ENCODE data around the gene DHRS7B. TPM values are rescaled to one million over a fixed set of nuclear protein-coding genes. Genes with fewer than 3 reads are reported as not detected.

The DHRS7B gene
- total and polyA plus RNA-seq, 5 donors, result 27.1 to 39.7 (median 32.3) TPM

GRCh38 chr17:21157586-21158370 is 31.0 kb downstream of the DHRS7B start:
- Histone ChIP-seq H3K27me3 (ENCODE audit: control insufficient read depth, insufficient read depth) (no peaks in the 10 kb centered on the region), H3K9me3 (ENCODE audit: control insufficient read depth, low read length) (no peaks in the 10 kb centered on the region), H3K27ac (ENCODE audit: low read length) (no peak overlapping the region), H3K4me1 (ENCODE audit: control insufficient read depth, insufficient read depth, low read length) (peaks cover 4% of the 10 kb centered on the region), H3K4me3 (ENCODE audit: low read length) (no peak overlapping the region)
- DNase-seq (no peak), ATAC-seq (no peak)
- 76% methylated on average over 1 of the region's 1 CpG for WGBS
- intact Hi-C loops (cut with DNase I), result no loop called here

GRCh38 chr17:21160401-21160800 is 33.6 kb downstream of the DHRS7B start:
- no peak overlapping the region for H3K27ac ChIP-seq (ENCODE audit: low read length)
- ATAC-seq, result no peak
- DNase-seq, result no peak
- H3K4me1 ChIP-seq (ENCODE audit: control insufficient read depth, insufficient read depth, low read length), result peaks cover 6% of the 10 kb centered on the region
- no peaks in the 10 kb centered on the region for H3K27me3 ChIP-seq (ENCODE audit: control insufficient read depth, insufficient read depth)
- H3K9me3 ChIP-seq (ENCODE audit: control insufficient read depth, low read length), result no peaks in the 10 kb centered on the region
- no peak overlapping the region for H3K4me3 ChIP-seq (ENCODE audit: low read length)
- intact Hi-C loops (cut with DNase I), result loop anchor here in 1 of 4 donors (10.0 kb wide), 1 partner anchor 74 kb away; no protein-coding TSS in a partner anchor

- Histone ChIP-seq H3K4me3 (ENCODE audit: low read length) (no peak overlapping the region), H3K9me3 (ENCODE audit: control insufficient read depth, low read length) (no peaks in the 10 kb centered on the region), H3K27me3 (ENCODE audit: control insufficient read depth, insufficient read depth) (no peaks in the 10 kb centered on the region), H3K4me1 (ENCODE audit: control insufficient read depth, insufficient read depth, low read length) (peaks cover 6% of the 10 kb centered on the region), H3K27ac (ENCODE audit: low read length) (peak overlapping the region; percentile 61)
- DNase-seq (no peak), ATAC-seq (peak; percentile 50 to 57)
- intact Hi-C loops (cut with DNase I), result loop anchor here in 1 of 4 donors (10.0 kb wide), 1 partner anchor 73 kb away; no protein-coding TSS in a partner anchor
- WGBS, result 24% methylated on average over 7 of the region's 7 CpGs
Measured at GRCh38 chr17:21161498-21162393, 35.0 kb downstream of the DHRS7B start.

DNA sequence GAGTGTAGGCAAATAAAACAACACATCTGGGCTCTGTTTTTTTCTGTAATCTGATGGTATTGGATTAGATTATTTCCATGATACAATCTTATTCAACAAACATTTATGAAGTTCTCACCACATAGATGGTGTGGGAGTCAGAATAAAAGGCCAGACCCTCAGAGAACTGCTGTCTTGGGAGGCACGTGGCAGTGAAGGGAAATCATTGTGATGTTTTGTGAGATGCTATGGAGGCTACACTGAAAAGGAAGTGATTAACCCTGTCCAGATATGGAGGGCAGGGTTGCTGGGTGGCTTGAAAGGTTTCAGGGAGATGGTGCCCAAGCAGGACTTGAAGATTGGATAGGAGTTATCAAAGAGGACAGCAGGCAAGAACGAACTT is 35.6 kb downstream of the DHRS7B start:
- 41% methylated on average over 2 of the region's 2 CpGs for whole genome bisulfite sequencing
- Histone ChIP-seq H3K9me3 (ENCODE audit: control insufficient read depth, low read length) (no peaks in the 10 kb centered on the region), H3K4me1 (ENCODE audit: control insufficient read depth, insufficient read depth, low read length) (peaks cover 9% of the 10 kb centered on the region), H3K4me3 (ENCODE audit: low read length) (no peak overlapping the region), H3K27me3 (ENCODE audit: control insufficient read depth, insufficient read depth) (no peaks in the 10 kb centered on the region), H3K27ac (ENCODE audit: low read length) (peak overlapping the region; percentile 64)
- ATAC-seq (no peak), DNase-seq (no peak)
- intact Hi-C loops (cut with DNase I), result loop anchor here in 1 of 4 donors (10.0 kb wide), 1 partner anchor 72 kb away; no protein-coding TSS in a partner anchor

DNA sequence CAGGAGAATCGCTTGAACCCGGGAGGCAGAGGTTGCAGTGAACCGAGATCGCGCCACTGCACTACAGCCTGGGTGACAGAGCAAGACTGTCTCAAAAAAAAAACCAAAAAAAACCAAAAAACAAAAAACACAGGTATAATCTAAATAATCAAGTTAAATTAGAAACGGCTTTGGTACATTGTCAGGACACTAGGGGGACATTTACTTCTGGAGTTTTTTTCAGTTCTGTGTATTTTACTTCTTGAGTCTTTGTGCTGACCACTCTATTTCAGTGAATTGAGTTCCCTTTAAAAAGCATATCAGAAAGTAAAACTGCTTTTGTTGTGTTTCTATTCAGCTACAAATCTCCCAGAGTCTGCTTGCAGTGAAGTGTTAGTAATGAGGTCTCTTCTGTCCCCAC is 36.3 kb downstream of the DHRS7B start:
- H3K4me1 ChIP-seq (ENCODE audit: control insufficient read depth, insufficient read depth, low read length), result peaks cover 9% of the 10 kb centered on the region
- no peak overlapping the region for H3K27ac ChIP-seq (ENCODE audit: low read length)
- WGBS, result 94% methylated on average over 6 of the region's 6 CpGs
- ATAC-seq (no peak), DNase-seq (no peak)
- intact Hi-C loops (cut with DNase I), result loop anchor here in 1 of 4 donors (10.0 kb wide), 1 partner anchor 72 kb away; no protein-coding TSS in a partner anchor
- no peaks in the 10 kb centered on the region for H3K27me3 ChIP-seq (ENCODE audit: control insufficient read depth, insufficient read depth)
- no peaks in the 10 kb centered on the region for H3K9me3 ChIP-seq (ENCODE audit: control insufficient read depth, low read length)
- no peak overlapping the region for H3K4me3 ChIP-seq (ENCODE audit: low read length)

DNA sequence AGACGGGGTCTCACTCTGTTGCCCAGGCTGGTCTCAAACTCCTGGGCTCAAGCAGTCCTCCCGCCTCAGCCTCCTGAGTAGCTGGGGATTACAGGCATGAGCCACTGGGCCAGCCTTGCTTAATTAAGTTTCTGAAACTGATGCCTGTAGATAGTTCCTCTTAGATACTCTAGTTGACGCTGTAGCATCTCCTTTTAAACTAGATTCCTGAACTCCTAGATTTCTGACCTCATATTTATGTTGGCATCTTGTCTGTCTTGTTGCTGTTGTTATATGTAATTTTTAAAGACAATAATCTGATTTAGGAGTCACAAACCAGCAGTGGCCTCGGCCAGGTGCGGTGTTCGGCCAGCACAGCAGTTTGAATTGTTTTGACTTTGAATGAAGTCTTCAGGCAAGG is 37.5 kb downstream of the DHRS7B start:
- H3K27ac ChIP-seq (ENCODE audit: low read length), result no peak overlapping the region
- WGBS, result 94% methylated on average over 6 of the region's 6 CpGs
- ATAC-seq (no peak), DNase-seq (no peak)
- H3K4me1 ChIP-seq (ENCODE audit: control insufficient read depth, insufficient read depth, low read length), result peaks cover 11% of the 10 kb centered on the region
- no peaks in the 10 kb centered on the region for H3K9me3 ChIP-seq (ENCODE audit: control insufficient read depth, low read length)
- intact Hi-C loops (cut with DNase I), result loop anchor here in 1 of 4 donors (10.0 kb wide), 1 partner anchor 71 kb away; no protein-coding TSS in a partner anchor
- no peak overlapping the region for H3K4me3 ChIP-seq (ENCODE audit: low read length)
- H3K27me3 ChIP-seq (ENCODE audit: control insufficient read depth, insufficient read depth), result no peaks in the 10 kb centered on the region

- Histone ChIP-seq H3K27ac (ENCODE audit: low read length) (no peak overlapping the region), H3K27me3 (ENCODE audit: control insufficient read depth, insufficient read depth) (no peaks in the 10 kb centered on the region), H3K4me3 (ENCODE audit: low read length) (no peak overlapping the region), H3K4me1 (ENCODE audit: control insufficient read depth, insufficient read depth, low read length) (peaks cover 14% of the 10 kb centered on the region), H3K9me3 (ENCODE audit: control insufficient read depth, low read length) (no peaks in the 10 kb centered on the region)
- ATAC-seq, result no peak
- intact Hi-C loops (cut with DNase I), result loop anchor here in 1 of 4 donors (10.0 kb wide), 1 partner anchor 70 kb away; no protein-coding TSS in a partner anchor
- WGBS, result 59% methylated on average over 5 of the region's 5 CpGs
- no peak for DNase-seq
Measured at GRCh38 chr17:21164620-21165019, 37.9 kb downstream of the DHRS7B start.

GRCh38 chr17:21165922-21166594 is 39.3 kb downstream of the DHRS7B start:
- Histone ChIP-seq H3K27ac (ENCODE audit: low read length) (peak overlapping the region; percentile 87), H3K9me3 (ENCODE audit: control insufficient read depth, low read length) (no peaks in the 10 kb centered on the region), H3K4me3 (ENCODE audit: low read length) (no peak overlapping the region), H3K4me1 (ENCODE audit: control insufficient read depth, insufficient read depth, low read length) (peaks cover 16% of the 10 kb centered on the region), H3K27me3 (ENCODE audit: control insufficient read depth, insufficient read depth) (no peaks in the 10 kb centered on the region)
- ATAC-seq (peak; percentile 76 to 78), DNase-seq (peak; percentile 69 to 85 (median 84))
- WGBS, result 61% methylated on average over 11 of the region's 11 CpGs
- intact Hi-C loops (cut with DNase I), result loop anchor here in 1 of 4 donors (10.0 kb wide), 1 partner anchor 69 kb away; no protein-coding TSS in a partner anchor

DNA sequence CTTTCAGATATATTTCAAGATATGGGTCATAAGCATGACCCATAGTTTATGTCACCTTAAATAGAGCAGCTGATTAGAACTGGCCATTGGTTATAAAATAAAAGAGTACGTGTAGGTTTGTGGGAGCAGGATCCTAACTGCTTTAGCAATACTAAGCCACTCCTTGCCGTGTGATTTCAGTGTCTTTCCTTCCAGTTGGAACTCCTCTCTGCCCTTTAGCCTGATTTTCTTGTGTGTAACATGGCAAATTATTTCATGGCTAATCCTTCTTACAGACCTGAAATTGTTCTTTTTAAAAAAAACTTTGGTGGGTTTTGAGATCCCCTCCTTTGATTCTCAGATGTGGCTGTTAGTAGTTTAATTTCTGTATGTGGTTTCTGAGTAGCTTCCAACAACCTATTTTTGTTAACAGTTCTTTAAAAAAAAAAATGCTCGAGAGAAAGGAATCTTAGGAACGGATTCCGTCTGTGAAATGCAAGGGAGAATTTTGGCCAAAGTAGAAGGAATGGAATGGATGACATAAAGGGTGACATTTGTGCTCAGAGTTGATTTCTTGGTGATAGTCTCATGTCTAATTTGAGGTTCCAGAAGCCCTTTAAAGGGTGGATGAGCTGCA is 39.9 kb downstream of the DHRS7B start:
- no peak for DNase-seq
- H3K4me3 ChIP-seq (ENCODE audit: low read length), result peak overlapping the region; percentile 26
- intact Hi-C loops (cut with DNase I), result loop anchor here in 1 of 4 donors (10.0 kb wide), 1 partner anchor 68 kb away; no protein-coding TSS in a partner anchor
- H3K27me3 ChIP-seq (ENCODE audit: control insufficient read depth, insufficient read depth), result no peaks in the 10 kb centered on the region
- H3K4me1 ChIP-seq (ENCODE audit: control insufficient read depth, insufficient read depth, low read length), result peaks cover 17% of the 10 kb centered on the region
- H3K9me3 ChIP-seq (ENCODE audit: control insufficient read depth, low read length), result no peaks in the 10 kb centered on the region
- H3K27ac ChIP-seq (ENCODE audit: low read length), result peak overlapping the region; percentile 88
- 35% methylated on average over 5 of the region's 5 CpGs for whole genome bisulfite sequencing
- ATAC-seq, result peak; percentile 37 to 47

GRCh38 chr17:21167303-21167702 is 40.5 kb downstream of the DHRS7B start:
- intact Hi-C loops (cut with DNase I), result loop anchor here in 1 of 4 donors (10.0 kb wide), 1 partner anchor 67 kb away; no protein-coding TSS in a partner anchor
- Histone ChIP-seq H3K4me1 (ENCODE audit: control insufficient read depth, insufficient read depth, low read length) (peaks cover 17% of the 10 kb centered on the region), H3K27ac (ENCODE audit: low read length) (peak overlapping the region; percentile 88), H3K27me3 (ENCODE audit: control insufficient read depth, insufficient read depth) (no peaks in the 10 kb centered on the region), H3K4me3 (ENCODE audit: low read length) (no peak overlapping the region), H3K9me3 (ENCODE audit: control insufficient read depth, low read length) (no peaks in the 10 kb centered on the region)
- WGBS, result 61% methylated on average over 5 of the region's 5 CpGs
- DNase-seq (no peak), ATAC-seq (peak; percentile 54 to 62)

All from right cardiac atrium (tissue), 5 donors.